ENCODE data around the gene MGAT4B. TPM values are rescaled to one million over a fixed set of nuclear protein-coding genes. Genes with fewer than 3 reads are reported as not detected.

MGAT4B gene
- total and polyA plus RNA-seq, 2 of the 4 experiments (the other 2 are of a cell fraction): 73.7 to 155 TPM

- no CpG with 5 or more reads among the region's 9 CpGs for WGBS, 2 experiments (ENCODE audit: extremely low coverage in 2 of 2, insufficient read length in 1 of 2)
- dilution Hi-C loops (cut with HindIII; ENCODE audit: low sequenced_read_pairs, unreplicated experiment): no loop called here
- Histone ChIP-seq H3K27ac (ENCODE audit: insufficient read depth, low read length) (peak overlapping the region; percentile 89), H3K23ac (ENCODE audit: low read depth, low read length) (peak overlapping the region; percentile 17), H2AK9ac (replicated peaks; ENCODE audit: low read depth, low read length, poor library complexity) (peak overlapping the region; percentile 91), H3K56ac (ENCODE audit: extremely low read depth, insufficient read depth, low read length) (no peak overlapping the region), H2AK5ac (ENCODE audit: low read depth, low read length) (peak overlapping the region; percentile 79), H4K8ac (ENCODE audit: low read depth in 2 of 2, low read length in 2 of 2) (peak overlapping the region in 1 of 2 experiments; percentile 53; a peak in 1 of 4 replicates), H2BK15ac (ENCODE audit: low read depth, low read length) (no peak overlapping the region), H3K9me1 (ENCODE audit: insufficient read depth, low read length) (0 out of 2 replicates have a peak, but pooled peaks cover 2% of the 10 kb centered on the region), H3K27me3 (ENCODE audit: control insufficient read depth, insufficient read depth, low read length) (no peaks in the 10 kb centered on the region), H3K4me3 (ENCODE audit: insufficient read depth, low read depth, low read length) (peak overlapping the region; percentile 98), H3K9ac (ENCODE audit: low read depth, low read length) (peak overlapping the region; percentile 84), H2BK5ac (ENCODE audit: low read depth, low read length, poor library complexity, severe bottlenecking) (peak overlapping the region; percentile 31), H3K36me3 (ENCODE audit: control insufficient read depth, insufficient read depth, low read length) (peaks cover 19% of the 10 kb centered on the region), H4K5ac (ENCODE audit: low read depth, low read length) (no peak overlapping the region), H3K79me1 (ENCODE audit: low read depth in 1 of 2, low read length in 2 of 2) (peaks cover 26 to 57% of the 10 kb centered on the region in 2 experiments), H3K18ac (ENCODE audit: low read depth, low read length) (no peak overlapping the region), H3K9me3 (ENCODE audit: control insufficient read depth, insufficient read depth, low read length) (no peaks in the 10 kb centered on the region), H3K4me1 (ENCODE audit: control insufficient read depth, insufficient read depth, low read length) (peaks cover 20% of the 10 kb centered on the region), H2AFZ (replicated peaks; ENCODE audit: low read length, poor library complexity) (peak overlapping the region; percentile 88), H3K4ac (ENCODE audit: low read depth, low read length) (peak overlapping the region; percentile 86), H2BK20ac (ENCODE audit: low read depth, low read length) (no peak overlapping the region), H4K91ac (ENCODE audit: insufficient read depth, low read depth, low read length) (peak overlapping the region; percentile 21; the same call in 1 of the 2 replicates), H2BK120ac (ENCODE audit: low read depth, low read length) (peak overlapping the region; percentile 48; the same call in 1 of the 2 replicates), H3K4me2 (ENCODE audit: low read depth, low read length) (peak overlapping the region; percentile 85), H4K20me1 (ENCODE audit: insufficient read depth, low read length) (peaks cover 45% of the 10 kb centered on the region), H3K14ac (replicated peaks; ENCODE audit: low read depth, low read length) (peak overlapping the region; percentile 78)
- BruUV-seq (replicated peaks): no TSS peak
- DNase-seq (no peak), ATAC-seq (ENCODE audit: low read depth) (peak; percentile 0; the same call in 1 of the 2 replicates)
- ChIA-PET POLR2A (ENCODE audit: unreplicated experiment) (no interaction called here), CTCF (no interaction called here)
- TF ChIP-seq NFE2L2 (IDR thresholded peaks at IDR 0.05; ENCODE audit: low read depth, low read length) (no peak), USF2 (IDR thresholded peaks at IDR 0.05; ENCODE audit: low read depth, low read length) (no peak), MXI1 (IDR thresholded peaks at IDR 0.05; ENCODE audit: borderline replicate concordance, low read depth, low read length) (0 out of 2 replicates have a peak, but pooled peaks have one; percentile 13)
- in situ Hi-C loops (cut with MboI; ENCODE audit: low sequenced_read_pairs): no loop called here
- intact Hi-C loops (cut with micrococcal nuclease): loop anchor here (5.0 kb wide), 1 partner anchor 52 kb away; the partner anchor contains the start of gene MRNIP
Observed at GRCh38 chr5:179805070-179805528, 1.6 kb downstream of the MGAT4B start.

All from IMR-90 (cell line).